AML-193 (cell line): ENCODE data around the gene COL4A5.
A peak's percentile ranks its signal among the peaks of the same experiment; 100 is the strongest.
"Not testable (repeated sequence)": the region's sequence is repeated elsewhere in the genome, so short reads cannot be mapped to it uniquely, and the experiment has no call there.

Experiments
- DNase-seq, 2 experiments: peaks; one replicate each; lab custom pipeline; 2025; lab: John Stamatoyannopoulos, UW

The COL4A5 gene

GRCh38 chrX:108456971-108457477 is 17.4 kb downstream of the COL4A5 start:
- no peak for DNase-seq

DNA sequence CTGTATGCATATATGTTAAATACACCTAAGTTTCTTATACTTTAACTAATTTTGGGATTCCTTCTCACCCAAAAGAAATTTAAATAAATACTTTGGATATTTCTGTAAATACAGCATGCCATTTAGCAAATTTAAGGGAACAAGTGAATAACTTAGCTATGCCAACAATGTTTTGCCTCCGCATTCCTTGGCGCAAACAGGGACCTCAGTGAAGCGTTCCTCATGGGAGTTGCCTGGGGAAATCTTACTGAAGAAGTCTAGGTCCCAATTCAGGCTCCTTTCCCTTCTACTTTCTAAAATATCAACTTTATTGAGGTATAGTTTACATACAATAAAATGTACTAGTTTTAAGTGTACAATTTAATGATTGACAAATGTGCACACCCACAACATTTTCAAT is 25.0 kb downstream of the COL4A5 start:
- no peak for DNase-seq

DNA sequence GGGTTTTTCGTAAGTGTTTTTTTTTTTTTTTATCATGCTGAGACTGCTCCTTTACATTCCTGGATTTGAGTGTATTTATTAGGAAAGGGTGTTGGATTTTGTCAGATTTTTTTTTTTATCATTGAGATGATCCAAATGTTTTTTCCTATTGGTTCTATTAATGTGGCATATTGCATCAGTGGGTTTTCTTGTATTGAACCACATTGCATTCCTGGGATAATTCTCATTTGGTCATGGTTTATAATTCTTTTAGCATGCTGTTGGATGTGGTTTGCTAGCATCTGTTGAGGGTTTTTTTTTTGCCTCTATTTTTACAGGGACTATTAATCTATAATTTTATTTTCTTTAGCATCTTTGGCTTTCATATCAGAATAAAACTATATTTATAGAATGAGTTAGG is 28.8 kb downstream of the COL4A5 start:
- DNase-seq: no peak

GRCh38 chrX:108473979-108474378 is 34.3 kb downstream of the COL4A5 start:
- no peak for DNase-seq

DNA sequence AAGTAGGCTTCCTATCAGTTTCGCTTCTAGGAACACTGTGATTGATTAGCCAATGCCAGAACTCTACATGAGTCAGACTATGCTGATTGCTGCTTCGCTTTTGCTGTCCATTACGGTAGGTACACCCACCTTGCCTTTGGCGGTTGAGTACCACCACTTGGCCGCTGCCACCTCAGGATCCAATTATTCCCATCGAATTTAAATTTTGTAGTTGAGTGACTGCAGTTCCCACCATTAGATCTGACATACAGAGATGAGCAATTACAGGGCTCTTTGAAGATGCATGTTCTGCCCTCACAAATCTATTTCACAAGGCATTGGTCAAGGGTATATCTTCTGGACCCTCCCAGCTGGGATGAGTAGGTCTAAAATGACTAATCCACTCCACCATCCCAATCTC is 41.9 kb downstream of the COL4A5 start:
- not testable (repeated sequence) for DNase-seq

DNA sequence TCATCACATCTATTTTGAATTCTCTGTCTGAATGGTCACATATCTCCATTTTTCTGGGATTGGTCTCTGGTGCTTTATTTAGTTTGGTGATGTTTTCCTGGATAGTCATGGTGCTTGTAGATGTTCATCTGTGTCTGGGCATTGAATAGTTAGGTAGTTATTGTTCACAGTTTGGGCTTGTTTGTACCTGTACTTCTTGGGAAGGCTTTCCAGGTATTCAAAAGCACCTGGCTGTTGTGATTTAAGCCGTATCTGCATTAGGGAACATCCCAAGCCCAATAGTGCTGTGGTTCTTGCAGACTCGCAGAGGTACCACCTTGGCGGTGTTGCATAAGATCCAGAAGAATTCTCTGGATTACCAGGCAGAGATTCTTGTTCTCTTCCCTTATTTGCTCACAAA is 44.6 kb downstream of the COL4A5 start:
- DNase-seq: no peak

DNA sequence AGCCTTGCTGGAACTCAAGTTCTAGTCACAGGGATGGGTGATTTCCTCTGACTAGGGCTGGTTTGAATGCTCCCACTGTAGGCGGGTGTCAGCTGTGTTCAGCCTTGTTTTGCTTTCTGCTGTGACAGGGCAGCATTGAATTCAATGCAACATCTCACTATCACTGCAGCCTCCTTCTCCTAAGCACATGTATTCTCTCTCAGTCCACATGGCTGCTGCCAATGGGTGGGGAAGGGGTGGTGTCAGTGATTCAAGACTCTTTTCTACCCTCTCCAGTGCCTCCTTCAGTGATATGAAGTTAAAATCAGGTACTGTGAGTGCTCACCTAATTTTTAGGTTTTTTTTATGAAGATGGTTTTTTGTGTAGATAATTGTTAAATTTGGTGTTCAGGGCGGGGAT is 46.3 kb downstream of the COL4A5 start:
- no peak for DNase-seq

DNA sequence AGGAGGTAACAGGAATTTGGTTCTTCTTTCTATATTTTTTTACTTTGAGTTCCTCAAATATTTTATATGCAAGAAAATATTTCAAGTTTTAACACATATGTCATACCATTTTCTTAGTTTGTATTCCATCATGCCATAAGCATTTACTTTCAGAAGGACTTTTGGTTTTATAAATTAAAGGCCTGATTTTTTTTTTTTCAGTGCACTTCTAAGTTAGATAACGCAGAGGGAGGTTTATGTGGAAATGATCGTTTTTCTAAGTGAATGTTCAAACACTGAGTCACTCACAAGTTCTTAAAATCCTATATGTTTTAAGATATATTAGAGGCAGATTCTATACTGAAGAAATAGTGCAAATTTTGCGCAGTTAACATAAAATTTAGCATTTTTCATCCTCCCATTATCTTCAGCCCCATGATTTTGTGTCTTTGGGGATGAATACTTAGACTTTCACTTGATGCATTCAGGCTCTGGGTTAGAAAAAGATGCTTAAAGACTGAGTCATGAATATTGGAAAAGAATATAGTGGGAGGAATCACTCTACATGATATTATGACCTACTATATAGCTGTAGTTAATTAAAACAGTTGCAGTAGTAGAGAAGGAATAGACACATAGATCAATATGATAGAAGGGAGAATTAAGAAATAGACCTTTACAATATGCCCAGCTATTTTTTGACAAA is 54.9 kb downstream of the COL4A5 start:
- DNase-seq: no peak

GRCh38 chrX:108511721-108512120 is 72.1 kb downstream of the COL4A5 start:
- DNase-seq: no peak

DNA sequence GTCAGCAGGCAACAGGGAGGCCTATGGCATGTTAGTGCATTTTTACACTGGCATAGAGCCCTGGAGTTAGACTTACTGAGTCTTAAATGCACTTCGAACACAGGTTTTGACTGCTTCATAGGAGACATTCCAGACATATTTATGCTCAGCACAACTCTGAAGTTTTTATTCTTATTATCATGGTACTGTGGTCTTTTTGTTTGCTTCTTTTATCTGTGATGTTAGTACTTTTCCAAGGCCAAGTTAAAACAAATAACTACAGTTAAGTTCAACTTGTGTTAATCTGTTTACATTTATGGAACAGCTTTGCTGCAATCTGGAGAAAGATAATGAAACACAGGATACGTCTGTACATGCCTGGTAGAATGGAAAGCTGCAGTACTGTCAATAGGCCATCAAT is 76.5 kb downstream of the COL4A5 start:
- no peak for DNase-seq

DNA sequence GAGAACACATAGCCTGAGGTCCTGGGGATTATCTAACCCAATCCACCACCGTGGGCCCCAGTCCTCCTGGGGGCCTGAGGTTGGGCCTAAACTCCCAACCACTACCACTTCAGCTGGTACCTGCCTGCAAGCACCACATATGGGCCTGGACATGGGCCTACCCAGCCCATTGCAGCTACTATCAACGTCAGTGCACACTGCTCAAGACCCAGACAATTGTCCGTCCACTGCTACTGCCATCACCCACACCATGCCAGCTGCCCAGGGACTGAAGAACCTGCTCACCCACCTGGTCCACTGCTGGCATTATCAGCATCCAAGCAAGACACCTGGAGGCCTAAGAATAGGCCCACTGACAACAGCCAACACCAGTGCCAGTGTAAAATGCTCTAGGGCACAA is 88.1 kb downstream of the COL4A5 start:
- DNase-seq: no peak

GRCh38 chrX:108537005-108537404 is 97.4 kb downstream of the COL4A5 start:
- DNase-seq: peak; percentile 9 to 19

DNA sequence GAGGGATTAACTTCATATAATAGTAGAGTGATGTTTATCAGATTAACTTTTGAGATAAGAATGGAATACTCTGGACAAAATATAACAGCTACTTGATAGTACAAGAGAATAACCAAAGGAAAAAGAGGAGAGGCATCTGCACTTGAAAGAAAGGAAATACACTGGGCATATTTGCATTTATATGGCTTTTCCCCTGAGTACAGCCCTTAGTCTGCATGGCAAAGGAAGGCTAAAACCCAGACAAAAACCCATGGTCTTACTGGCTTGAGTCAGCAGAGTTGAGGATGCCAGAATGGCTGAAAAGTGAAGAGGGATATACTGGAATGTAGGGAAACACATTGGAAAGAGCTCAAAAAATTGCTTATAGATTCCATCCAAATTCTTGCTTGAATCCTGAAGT is 101.6 kb downstream of the COL4A5 start:
- DNase-seq: no peak

- no peak for DNase-seq
Measured at GRCh38 chrX:108557580-108557979, 117.9 kb downstream of the COL4A5 start.

DNA sequence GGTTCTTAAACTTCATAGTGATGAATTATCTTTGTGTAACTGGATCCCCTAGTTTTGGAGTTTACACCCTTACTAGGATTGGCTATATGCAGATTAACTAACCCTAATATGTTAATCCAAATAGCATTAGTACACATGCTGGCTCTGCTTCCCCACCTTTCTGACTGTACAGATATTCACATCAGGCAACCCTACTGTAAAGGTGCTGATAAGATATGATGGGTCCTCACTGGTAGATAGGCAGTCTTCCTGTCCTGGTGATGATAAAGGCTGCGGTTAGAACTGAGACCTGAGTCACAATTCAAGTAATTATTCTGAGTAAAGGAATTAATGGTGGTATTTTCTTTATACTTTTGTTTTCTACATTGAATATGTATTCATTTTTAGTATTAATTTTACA is 118.6 kb downstream of the COL4A5 start:
- DNase-seq: no peak

DNA sequence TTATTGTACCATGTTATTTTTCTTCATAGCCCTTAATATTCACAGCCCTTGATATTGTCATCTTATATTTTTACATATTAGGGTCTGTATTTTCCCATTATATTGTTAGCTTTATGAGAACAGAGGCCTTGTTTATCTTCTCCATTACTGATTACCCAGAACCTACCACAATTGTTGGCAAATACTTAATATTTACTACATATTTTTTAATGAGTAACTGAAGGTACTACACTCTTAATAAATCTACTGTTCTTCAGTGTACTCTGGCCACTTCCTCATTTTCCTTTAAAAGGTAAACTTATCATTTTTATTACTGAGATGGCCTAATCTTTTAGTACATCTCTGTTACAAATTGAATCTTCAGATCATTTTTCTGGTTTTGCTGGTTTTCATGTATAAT is 133.5 kb downstream of the COL4A5 start:
- no peak for DNase-seq

DNA sequence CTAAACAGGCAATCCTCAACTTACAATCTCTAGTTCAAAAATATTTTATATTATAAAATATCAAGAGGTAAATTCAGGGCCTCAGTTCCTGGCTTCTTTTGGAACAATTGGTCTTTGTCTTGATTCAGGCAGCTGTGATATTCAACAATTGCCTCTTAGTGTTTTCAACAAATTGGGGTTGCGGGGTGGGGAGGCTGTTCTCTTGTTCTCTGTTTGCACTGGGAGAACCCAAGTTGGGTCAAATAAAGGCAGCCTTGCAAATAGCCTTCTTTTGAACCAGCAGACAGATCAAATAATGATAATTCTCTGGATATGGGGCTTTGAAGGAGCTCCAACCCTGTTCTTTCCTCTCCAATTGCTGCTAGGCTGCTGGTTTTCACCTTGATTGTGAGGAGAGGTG is 142.5 kb downstream of the COL4A5 start:
- no peak for DNase-seq

DNA sequence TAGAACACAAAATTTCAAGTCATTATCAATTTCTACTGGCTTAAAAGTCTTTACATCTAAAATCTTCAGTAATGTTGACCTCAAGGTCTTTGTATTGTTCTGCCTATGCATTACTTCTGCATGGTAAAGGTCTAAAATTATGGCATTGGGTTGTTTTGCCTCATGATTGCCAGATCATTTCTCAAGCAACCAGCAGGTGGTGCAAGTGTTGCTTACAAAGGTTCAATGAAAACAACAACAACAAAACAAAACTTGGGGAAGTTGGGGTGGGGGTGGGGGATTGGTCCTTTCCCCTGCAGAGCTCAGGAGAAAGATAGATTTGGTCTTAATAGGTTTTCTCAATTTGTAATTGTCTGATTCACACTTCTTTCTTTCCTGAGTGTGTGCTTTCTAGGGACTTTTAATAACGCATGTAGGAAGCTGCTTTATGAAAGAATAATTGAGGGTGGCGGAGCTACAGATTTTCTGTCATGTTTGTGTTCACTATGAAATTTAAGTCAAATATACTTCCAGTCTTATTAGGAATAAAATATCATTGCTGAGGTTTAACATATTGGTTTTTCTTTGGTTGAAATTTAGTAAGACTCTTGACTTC is 145.1 kb downstream of the COL4A5 start:
- no peak for DNase-seq

DNA sequence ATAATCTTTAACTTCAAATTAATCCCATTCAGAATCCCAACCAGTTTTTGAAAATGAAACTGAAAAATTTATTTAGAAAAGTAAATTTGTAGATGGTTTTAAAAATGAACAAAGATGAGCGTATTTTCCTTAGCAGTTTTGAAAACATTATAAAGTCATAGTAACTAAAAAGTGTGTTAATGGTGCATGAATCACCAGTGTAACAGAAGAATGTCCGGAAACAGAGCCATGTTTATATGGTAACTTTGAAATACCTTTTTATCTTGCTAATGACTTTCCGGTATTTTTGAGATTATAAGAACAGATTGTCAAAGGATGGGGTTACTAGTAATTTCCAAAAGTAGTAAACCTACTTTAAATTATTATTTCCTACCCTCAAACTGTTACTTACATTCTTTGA is 150.9 kb downstream of the COL4A5 start:
- no peak for DNase-seq

- no peak for DNase-seq
Measured at GRCh38 chrX:108601276-108601675, 161.6 kb downstream of the COL4A5 start.

DNA sequence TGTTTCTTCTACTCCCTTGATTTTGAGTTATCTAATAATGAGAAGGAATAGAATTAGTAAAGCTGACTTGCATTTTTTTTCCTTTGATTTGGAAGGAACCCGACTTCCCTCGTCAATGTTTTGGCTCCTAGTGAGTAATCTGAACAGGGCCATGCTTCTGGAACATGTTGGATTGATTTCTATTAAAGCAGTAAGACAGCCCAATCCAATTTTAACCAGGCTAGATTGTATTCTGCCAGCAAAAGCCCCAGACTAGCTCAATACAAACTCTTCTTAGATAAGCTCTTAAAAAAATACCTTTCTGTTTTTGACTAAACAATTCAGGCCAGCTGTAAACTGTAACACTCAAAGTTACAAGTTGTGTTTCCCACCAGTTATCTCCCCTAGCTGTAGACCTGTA is 170.5 kb downstream of the COL4A5 start:
- no peak for DNase-seq

GRCh38 chrX:108614616-108615015 is 175.0 kb downstream of the COL4A5 start:
- no peak for DNase-seq

- no peak for DNase-seq
Measured at GRCh38 chrX:108640817-108641216, 201.2 kb downstream of the COL4A5 start.
